IMR-90 (cell line): Measurements from ENCODE around the gene AUTS2. TPM values are rescaled to one million over a fixed set of nuclear protein-coding genes. Genes with fewer than 3 reads are reported as not detected.

ENCODE experiments used
- ATAC-seq: fragments of 200-7000 bp; cut with Tn5 transposase; 2 replicates; pipeline ENCODE4 v1.9.1; 2020; ENCODE audit warnings: low read depth, mild to moderate bottlenecking, moderate library complexity
- BruUV-seq: library from RNA; stranded (reverse); fragments of 400-500 nt; replicated peaks from 2 replicates; lab custom pipeline; 2021; lab: Mats Ljungman, UMichigan
- CTCF ChIA-PET: fragments of 300-600 bp; formaldehyde crosslinking; extraction: SDS; loops from one replicate; lab custom pipeline; 2021; ENCODE audit warnings: antibody characterized with exemption; lab: Yijun Ruan, JAX
- POLR2A ChIA-PET: fragments of 300-600 bp; sonication (Branson Sonifier 250); formaldehyde crosslinking; loops from one replicate; lab custom pipeline; 2022; ENCODE audit warnings: antibody characterized with exemption; ENCODE audit not compliant: unreplicated experiment; lab: Charles Lee
- DNase-seq: peaks from one replicate; pipeline ENCODE4 v3.0.0; 2013
- H2AFZ ChIP-seq: replicated peaks from 2 replicates; pipeline ENCODE3; 2013; ENCODE audit warnings: low read length, mild to moderate bottlenecking; ENCODE audit not compliant: poor library complexity
- H2AK5ac ChIP-seq: 2 replicates; pipeline ENCODE4 v1.6.1; 2013; ENCODE audit warnings: low read depth, low read length, inconsistent platforms
- H2AK9ac ChIP-seq: replicated peaks from 2 replicates; pipeline ENCODE3; 2013; ENCODE audit warnings: mild to moderate bottlenecking, low read depth, low read length, moderate library complexity; ENCODE audit not compliant: poor library complexity
- H2BK120ac ChIP-seq: 2 replicates; pipeline ENCODE4 v1.6.1; 2013; ENCODE audit warnings: low read depth, low read length, inconsistent platforms
- H2BK15ac ChIP-seq: 3 replicates; pipeline ENCODE4 v1.6.1; 2013; ENCODE audit warnings: low read depth, low read length, inconsistent platforms
- H2BK20ac ChIP-seq: 2 replicates; pipeline ENCODE4 v1.6.1; 2013; ENCODE audit warnings: low read depth, mild to moderate bottlenecking, inconsistent platforms, low read length, moderate library complexity
- H2BK5ac ChIP-seq: 2 replicates; pipeline ENCODE4 v1.6.1; 2013; ENCODE audit warnings: mild to moderate bottlenecking, low read depth, low read length, inconsistent platforms; ENCODE audit not compliant: poor library complexity, severe bottlenecking
- H3K14ac ChIP-seq: replicated peaks from 2 replicates; pipeline ENCODE4 v1.6.1; 2013; ENCODE audit warnings: low read depth, low read length, inconsistent platforms
- H3K18ac ChIP-seq: 2 replicates; pipeline ENCODE4 v1.6.1; 2013; ENCODE audit warnings: low read depth, low read length, control low read depth
- H3K23ac ChIP-seq: 2 replicates; pipeline ENCODE4 v1.6.1; 2013; ENCODE audit warnings: low read depth, low read length, inconsistent platforms
- H3K27ac ChIP-seq: 2 replicates; pipeline ENCODE4 v1.5.1; 2013; ENCODE audit warnings: mild to moderate bottlenecking, control low read depth, low read length; ENCODE audit not compliant: insufficient read depth
- H3K27me3 ChIP-seq: 2 replicates; pipeline ENCODE4 v1.6.1; 2013; ENCODE audit warnings: low read length; ENCODE audit not compliant: control insufficient read depth, insufficient read depth
- H3K36me3 ChIP-seq: 2 replicates; pipeline ENCODE4 v1.6.1; 2013; ENCODE audit warnings: low read length, mixed read lengths; ENCODE audit not compliant: control insufficient read depth, insufficient read depth
- H3K4ac ChIP-seq: 2 replicates; pipeline ENCODE4 v1.6.1; 2013; ENCODE audit warnings: low read depth, low read length, inconsistent platforms
- H3K4me1 ChIP-seq: 2 replicates; pipeline ENCODE4 v1.6.1; 2013; ENCODE audit warnings: low read length, mixed read lengths; ENCODE audit not compliant: control insufficient read depth, insufficient read depth
- H3K4me2 ChIP-seq: 2 replicates; pipeline ENCODE4 v1.6.1; 2013; ENCODE audit warnings: low read depth, mild to moderate bottlenecking, control low read depth, low read length, moderate library complexity
- H3K4me3 ChIP-seq: 2 replicates; pipeline ENCODE4 v1.5.1; 2013; ENCODE audit warnings: low read depth, mild to moderate bottlenecking, control low read depth, low read length, moderate library complexity; ENCODE audit not compliant: insufficient read depth
- H3K56ac ChIP-seq: 2 replicates; pipeline ENCODE4 v1.6.1; 2013; ENCODE audit warnings: low read length, inconsistent platforms; ENCODE audit not compliant: insufficient read depth; ENCODE audit errors: extremely low read depth
- H3K79me1 ChIP-seq, 2 experiments: 2 replicates each; pipeline ENCODE4 v1.6.1; 2013; ENCODE audit warnings: low read length in 2 of 2, inconsistent platforms in 1 of 2, low read depth in 1 of 2
- H3K9ac ChIP-seq: 2 replicates; pipeline ENCODE4 v1.6.1; 2013; ENCODE audit warnings: low read depth, low read length, control low read depth
- H3K9me1 ChIP-seq: 2 replicates; pipeline ENCODE4 v1.6.1; 2013; ENCODE audit warnings: low read length, inconsistent platforms; ENCODE audit not compliant: insufficient read depth
- H3K9me3 ChIP-seq: 2 replicates; pipeline ENCODE4 v1.6.1; 2013; ENCODE audit warnings: low read length; ENCODE audit not compliant: control insufficient read depth, insufficient read depth
- H4K20me1 ChIP-seq: 2 replicates; pipeline ENCODE4 v1.6.1; 2013; ENCODE audit warnings: low read length, inconsistent platforms; ENCODE audit not compliant: insufficient read depth
- H4K5ac ChIP-seq: 2 replicates; pipeline ENCODE4 v1.6.1; 2013; ENCODE audit warnings: mild to moderate bottlenecking, low read depth, low read length, control low read depth
- H4K8ac ChIP-seq, 2 experiments: 2 replicates each; pipeline ENCODE4 v1.6.1; 2013; ENCODE audit warnings: low read depth in 2 of 2, low read length in 2 of 2, control low read depth in 1 of 2, inconsistent platforms in 1 of 2
- H4K91ac ChIP-seq: 2 replicates; pipeline ENCODE4 v1.6.1; 2013; ENCODE audit warnings: low read depth, low read length, inconsistent platforms; ENCODE audit not compliant: insufficient read depth
- BHLHE40 ChIP-seq: fragments of 150-350 bp; IDR thresholded peaks from 2 replicates; pipeline ENCODE4 v1.6.1; 2016; ENCODE audit warnings: mild to moderate bottlenecking, low read depth, low read length
- CEBPB ChIP-seq: IDR thresholded peaks from 2 replicates; pipeline ENCODE4 v1.6.1; 2012; ENCODE audit warnings: low read depth, low read length, improper control_type of control experiment
- CHD1 ChIP-seq: IDR thresholded peaks from 2 replicates; pipeline ENCODE4 v1.6.1; 2012; ENCODE audit warnings: low read depth, low read length, improper control_type of control experiment
- ELK1 ChIP-seq: fragments of 150-350 bp; IDR thresholded peaks from 2 replicates; pipeline ENCODE4 v1.6.1; 2016; ENCODE audit warnings: low read depth, mild to moderate bottlenecking, low read length, moderate library complexity, borderline replicate concordance
- FOS ChIP-seq: fragments of 150-350 bp; IDR thresholded peaks from 2 replicates; pipeline ENCODE4 v1.6.1; 2016; ENCODE audit warnings: low read depth, low read length
- MAFK ChIP-seq: IDR thresholded peaks from 2 replicates; pipeline ENCODE4 v1.6.1; 2012; ENCODE audit warnings: low read depth, low read length, improper control_type of control experiment
- MAZ ChIP-seq: IDR thresholded peaks from 2 replicates; pipeline ENCODE4 v1.6.1; 2012; ENCODE audit warnings: low read depth, mild to moderate bottlenecking, low read length, improper control_type of control experiment, moderate library complexity, borderline replicate concordance
- MXI1 ChIP-seq: IDR thresholded peaks from 2 replicates; pipeline ENCODE4 v1.6.1; 2012; ENCODE audit warnings: low read depth, mild to moderate bottlenecking, low read length, moderate library complexity, borderline replicate concordance
- NFE2L2 ChIP-seq: fragments of 150-350 bp; IDR thresholded peaks from 2 replicates; pipeline ENCODE4 v1.6.1; 2016; ENCODE audit warnings: low read depth, mild to moderate bottlenecking, low read length
- POLR2A ChIP-seq: IDR thresholded peaks from 2 replicates; pipeline ENCODE4 v1.6.1; 2012; ENCODE audit warnings: mild to moderate bottlenecking, low read depth, low read length
- RAD21 ChIP-seq: IDR thresholded peaks from 2 replicates; pipeline ENCODE4 v1.6.1; 2012; ENCODE audit warnings: low read length, improper control_type of control experiment
- RCOR1 ChIP-seq: IDR thresholded peaks from 2 replicates; pipeline ENCODE4 v1.6.1; 2012; ENCODE audit warnings: mild to moderate bottlenecking, low read length, improper control_type of control experiment; ENCODE audit not compliant: insufficient replicate concordance
- RFX5 ChIP-seq: IDR thresholded peaks from 2 replicates; pipeline ENCODE4 v1.8.0; 2012; ENCODE audit warnings: low read depth, mild to moderate bottlenecking, low read length, moderate library complexity
- SMC3 ChIP-seq: fragments of 150-350 bp; IDR thresholded peaks from 2 replicates; pipeline ENCODE4 v1.6.1; 2016; ENCODE audit warnings: low read depth, mild to moderate bottlenecking, antibody characterized with exemption, low read length, moderate library complexity
- USF2 ChIP-seq: fragments of 150-350 bp; IDR thresholded peaks from 2 replicates; pipeline ENCODE4 v1.6.1; 2017; ENCODE audit warnings: mild to moderate bottlenecking, antibody characterized with exemption, low read length, low read depth
- WGBS, 2 experiments: methylation state at CpG; one replicate each; pipeline versions ENCODE4 v1.1.5 to v1.1.7; 2013; ENCODE audit warnings: missing lambda C conversion rate in 2 of 2; ENCODE audit not compliant: insufficient read length in 1 of 2; ENCODE audit errors: extremely low coverage in 2 of 2; 5-methylcytosine and 5-hydroxymethylcytosine counted together
- dilution Hi-C: fragments of 300-500 bp; cut with HindIII; formaldehyde crosslinking; loops from one replicate; pipeline ENCODE4 v1.14.3; 2018; ENCODE audit warnings: low sequenced_read_pairs; ENCODE audit not compliant: unreplicated experiment
- in situ Hi-C: fragments of 300-500 bp; cut with MboI; formaldehyde crosslinking; loops from 3 replicates; pipeline ENCODE4 v1.14.3; 2019; ENCODE audit warnings: low sequenced_read_pairs, inconsistent platforms, mixed read lengths
- intact Hi-C: fragments of 100-400 bp; cut with micrococcal nuclease; formaldehyde crosslinking; loops from 2 replicates; pipeline ENCODE4 v1.10.0; 2022
- polyA plus RNA-seq, 3 experiments: library from polyadenylated mRNA; depleted of rRNA; stranded (reverse); fragments of >200 nt; gene quantifications; 2 replicates each; pipeline ENCODE4 v1.2.3, GENCODE V29; 2012; ENCODE audit warnings: low replicate concordance in 1 of 3
- total RNA-seq: library from RNA; depleted of rRNA; stranded (reverse); fragments of >200 nt; gene quantifications from 2 replicates; pipeline ENCODE4 v1.2.3, GENCODE V29; 2012
- TF ChIP-seq, protein P1 (sequence below): conservative IDR thresholded peaks from 2 replicates; pipeline ENCODE4 v1.5.1; 2012; ENCODE audit warnings: mild to moderate bottlenecking, low read depth, low read length, improper control_type of control experiment

AUTS2 gene
- total and polyA plus RNA-seq, 2 of the 4 experiments (the other 2 are of a cell fraction), result 0.90 to 3.0 TPM

- Histone ChIP-seq H2BK15ac (no peak overlapping the region), H2BK20ac (no peak overlapping the region), H3K14ac (no peak overlapping the region), H2AFZ (no peak overlapping the region), H3K9me3 (no peaks in the 10 kb centered on the region), H3K9ac (no peak overlapping the region), H3K79me1 (no peaks in the 10 kb centered on the region), H3K4ac (no peak overlapping the region), H3K23ac (no peak overlapping the region), H3K4me3 (no peak overlapping the region), H3K27me3 (no peaks in the 10 kb centered on the region), H2BK5ac (no peak overlapping the region), H4K5ac (no peak overlapping the region), H3K4me2 (no peak overlapping the region), H2AK5ac (no peak overlapping the region), H2BK120ac (no peak overlapping the region), H3K27ac (no peak overlapping the region), H3K18ac (no peak overlapping the region), H4K91ac (no peak overlapping the region), H3K9me1 (no peaks in the 10 kb centered on the region), H3K36me3 (no peaks in the 10 kb centered on the region), H3K4me1 (no peaks in the 10 kb centered on the region), H4K8ac (no peak overlapping the region), H4K20me1 (no peaks in the 10 kb centered on the region), H2AK9ac (no peak overlapping the region), H3K56ac (no peak overlapping the region)
- no peak for TF ChIP-seq ELK1
- TF ChIP-seq, protein P1, sequence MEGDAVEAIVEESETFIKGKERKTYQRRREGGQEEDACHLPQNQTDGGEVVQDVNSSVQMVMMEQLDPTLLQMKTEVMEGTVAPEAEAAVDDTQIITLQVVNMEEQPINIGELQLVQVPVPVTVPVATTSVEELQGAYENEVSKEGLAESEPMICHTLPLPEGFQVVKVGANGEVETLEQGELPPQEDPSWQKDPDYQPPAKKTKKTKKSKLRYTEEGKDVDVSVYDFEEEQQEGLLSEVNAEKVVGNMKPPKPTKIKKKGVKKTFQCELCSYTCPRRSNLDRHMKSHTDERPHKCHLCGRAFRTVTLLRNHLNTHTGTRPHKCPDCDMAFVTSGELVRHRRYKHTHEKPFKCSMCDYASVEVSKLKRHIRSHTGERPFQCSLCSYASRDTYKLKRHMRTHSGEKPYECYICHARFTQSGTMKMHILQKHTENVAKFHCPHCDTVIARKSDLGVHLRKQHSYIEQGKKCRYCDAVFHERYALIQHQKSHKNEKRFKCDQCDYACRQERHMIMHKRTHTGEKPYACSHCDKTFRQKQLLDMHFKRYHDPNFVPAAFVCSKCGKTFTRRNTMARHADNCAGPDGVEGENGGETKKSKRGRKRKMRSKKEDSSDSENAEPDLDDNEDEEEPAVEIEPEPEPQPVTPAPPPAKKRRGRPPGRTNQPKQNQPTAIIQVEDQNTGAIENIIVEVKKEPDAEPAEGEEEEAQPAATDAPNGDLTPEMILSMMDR, result no peak
- TF ChIP-seq MAFK, result no peak
- no peak for TF ChIP-seq BHLHE40
- TF ChIP-seq CEBPB, result no peak
- TF ChIP-seq RAD21, result no peak
- no peak for TF ChIP-seq RCOR1
- TF ChIP-seq POLR2A, result no peak
- no peak for TF ChIP-seq USF2
- no peak for TF ChIP-seq SMC3
- no peak for TF ChIP-seq CHD1
- TF ChIP-seq FOS, result no peak
- no peak for TF ChIP-seq NFE2L2
- no peak for TF ChIP-seq MXI1
- TF ChIP-seq RFX5, result no peak
- TF ChIP-seq MAZ, result no peak
- DNase-seq (no peak), ATAC-seq (no peak)
- ChIA-PET POLR2A (no interaction called here), CTCF (no interaction called here)
- in situ Hi-C loops (no loop called here), intact Hi-C loops (no loop called here), dilution Hi-C loops (no loop called here)
- whole genome bisulfite sequencing, 2 experiments, result no CpG with 5 or more reads among the region's 1 CpG
- BruUV-seq, result no TSS peak
Measured at GRCh38 chr7:70542750-70543376, 944.6 kb downstream of the AUTS2 start.
